ENCODE results near the gene IGSF21. TPM values are rescaled to one million over a fixed set of nuclear protein-coding genes. Genes with fewer than 3 reads are reported as not detected.

The IGSF21 gene
- total and polyA plus RNA-seq, 11 donors, result 0.54 to 2.2 (median 0.94) TPM; not detected in 1

DNA sequence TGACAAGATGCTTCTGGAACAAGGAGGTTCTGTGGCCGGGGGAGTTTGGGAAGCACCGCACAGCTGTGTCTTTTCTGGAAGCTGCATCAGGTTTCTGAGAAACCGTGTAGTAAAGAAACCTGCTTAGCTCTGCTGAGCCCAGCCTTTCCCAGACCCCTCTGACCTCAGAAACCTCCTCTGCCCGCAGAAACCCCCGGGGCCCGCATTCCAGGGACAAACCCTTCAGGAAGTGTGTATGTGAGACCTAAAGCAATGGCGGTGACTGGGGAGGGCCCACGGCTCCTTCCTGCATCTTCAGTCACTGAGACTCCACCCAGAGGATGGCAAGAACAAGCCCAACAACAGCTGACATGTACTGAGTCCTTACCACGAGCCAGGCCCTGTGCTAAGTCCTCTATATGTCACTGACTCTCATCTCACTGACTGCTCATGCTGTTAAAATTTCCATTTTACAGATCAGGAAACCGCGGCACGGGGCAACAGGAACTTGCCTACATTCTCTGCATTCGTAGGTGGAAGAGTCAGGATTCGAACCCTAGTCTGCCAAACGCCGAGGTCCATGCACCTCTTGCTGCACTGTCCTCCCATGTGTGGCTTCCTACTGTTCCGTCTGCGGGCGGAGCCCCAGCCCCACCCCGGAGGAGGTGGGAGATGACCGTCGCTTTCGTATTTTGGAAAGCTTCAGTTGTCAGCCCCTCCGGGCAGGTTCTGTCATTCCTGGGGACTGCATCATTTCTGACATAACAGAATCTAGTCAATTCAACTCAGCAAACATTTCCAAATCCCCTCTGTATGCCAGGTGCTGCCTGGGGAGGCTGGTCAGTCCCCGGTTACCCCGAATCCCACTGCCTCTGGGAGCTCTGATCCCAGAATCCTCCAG lies 299.8 kb downstream of the IGSF21 start:
- DNase-seq, result no peak
- intact Hi-C loops (cut with DNase I), result loop anchor here in 1 of 10 donors (1.0 kb wide), 1 partner anchor 35 kb away; no protein-coding TSS in a partner anchor
- H3K4me1 ChIP-seq, result no peaks in the 10 kb centered on the region
- H3K27ac ChIP-seq, result no peak overlapping the region
- no peak overlapping the region for H3K4me3 ChIP-seq
- no peak for TF ChIP-seq CTCF (IDR thresholded peaks at IDR 0.05)
- TF ChIP-seq POLR2A (IDR thresholded peaks at IDR 0.05), result no peak
- H3K36me3 ChIP-seq, result no peaks in the 10 kb centered on the region
- peaks cover 0 to 18% (median 6%) of the 10 kb centered on the region in 12 donors for H3K9me3 ChIP-seq
- no peak for ATAC-seq
- peaks cover 0 to 57% (median 10%) of the 10 kb centered on the region in 9 donors for H3K27me3 ChIP-seq
- 62 to 71% (median 65%) methylated on average over 19 to 26 of the region's 26 CpGs for WGBS, 4 donors

- H3K36me3 ChIP-seq, result no peaks in the 10 kb centered on the region
- no peak overlapping the region for H3K4me3 ChIP-seq
- 37 to 48% (median 40%) methylated on average over 11 to 12 of the region's 12 CpGs for WGBS, 4 donors
- H3K27ac ChIP-seq, result no peak overlapping the region
- no peak for TF ChIP-seq CTCF (IDR thresholded peaks at IDR 0.05)
- no peak for TF ChIP-seq POLR2A (IDR thresholded peaks at IDR 0.05)
- peaks cover 0 to 21% (median 8%) of the 10 kb centered on the region in 12 donors for H3K9me3 ChIP-seq
- H3K4me1 ChIP-seq, result no peaks in the 10 kb centered on the region
- no peak for DNase-seq
- peaks cover 0 to 57% (median 10%) of the 10 kb centered on the region in 9 donors for H3K27me3 ChIP-seq
- intact Hi-C loops (cut with DNase I), result no loop called here
- ATAC-seq, result no peak
Observed at GRCh38 chr1:18408656-18409370, 301.2 kb downstream of the IGSF21 start.

GRCh38 chr1:18409609-18410237 lies 302.1 kb downstream of the IGSF21 start:
- Histone ChIP-seq H3K4me1 (no peaks in the 10 kb centered on the region), H3K27me3 (peaks cover 0 to 49% (median 10%) of the 10 kb centered on the region in 9 donors), H3K36me3 (no peaks in the 10 kb centered on the region), H3K27ac (no peak overlapping the region), H3K9me3 (peaks cover 0 to 21% (median 8%) of the 10 kb centered on the region in 12 donors), H3K4me3 (no peak overlapping the region)
- ATAC-seq (no peak), DNase-seq (no peak)
- intact Hi-C loops (cut with DNase I), result no loop called here
- WGBS, 4 donors, result 77 to 80% (median 79%) methylated on average over 8 of the region's 8 CpGs
- TF ChIP-seq CTCF (IDR thresholded peaks at IDR 0.05), result no peak

GRCh38 chr1:18410407-18410806 lies 302.8 kb downstream of the IGSF21 start:
- H3K4me3 ChIP-seq, result no peak overlapping the region
- DNase-seq (no peak), ATAC-seq (no peak)
- H3K36me3 ChIP-seq, result no peaks in the 10 kb centered on the region
- H3K27ac ChIP-seq, result no peak overlapping the region
- intact Hi-C loops (cut with DNase I), result no loop called here
- 45 to 62% (median 53%) methylated on average over 12 to 13 of the region's 13 CpGs for WGBS, 4 donors
- H3K9me3 ChIP-seq, result peaks cover 0 to 21% (median 8%) of the 10 kb centered on the region in 12 donors
- no peaks in the 10 kb centered on the region for H3K4me1 ChIP-seq
- TF ChIP-seq POLR2A (IDR thresholded peaks at IDR 0.05) (no peak), CTCF (IDR thresholded peaks at IDR 0.05) (no peak)
- peaks cover 0 to 48% (median 8%) of the 10 kb centered on the region in 9 donors for H3K27me3 ChIP-seq
